K562 (cell line): ENCODE results near the gene TPM4. TPM values are rescaled to one million over a fixed set of nuclear protein-coding genes. Genes with fewer than 3 reads are reported as not detected.
A peak's percentile ranks its signal among the peaks of the same experiment; 100 is the strongest.

Experiments
- BCLAF1 ChIP-seq, 2 experiments: fragments of 450-650 bp in 1 of 2; IDR thresholded peaks; 2 replicates each; pipeline ENCODE4 v1.6.1; 2011 to 2017; ENCODE audit warnings: low read depth in 2 of 2, antibody characterized with exemption in 1 of 2, borderline replicate concordance in 1 of 2, low read length in 1 of 2, mild to moderate bottlenecking in 1 of 2, mixed read lengths in 1 of 2; ENCODE audit not compliant: control insufficient read depth in 1 of 2
- C11orf30 ChIP-seq: fragments of 450-650 bp; IDR thresholded peaks from 2 replicates; pipeline ENCODE4 v1.6.1; 2016; ENCODE audit warnings: low read depth, mild to moderate bottlenecking
- CBFA2T3 ChIP-seq: fragments of 450-650 bp; IDR thresholded peaks from 2 replicates; pipeline ENCODE4 v1.6.1; 2017
- CBX8 ChIP-seq: fragments of 200-600 bp; sonication (generic); IDR thresholded peaks from 2 replicates; pipeline ENCODE4 v1.6.1; 2012; ENCODE audit warnings: borderline replicate concordance, mixed run types, low read depth, mild to moderate bottlenecking, moderate library complexity, mixed read lengths, low read length, control low read depth, inconsistent platforms; ENCODE audit not compliant: poor library complexity, severe bottlenecking; ENCODE audit errors: extremely low read depth
- CCNT2 ChIP-seq: IDR thresholded peaks from 2 replicates; pipeline ENCODE4 v1.6.1; 2011; ENCODE audit warnings: borderline replicate concordance, low read depth, mild to moderate bottlenecking, moderate library complexity, mixed read lengths, low read length; ENCODE audit not compliant: insufficient read length; ENCODE audit errors: extremely low read depth
- DPF2 ChIP-seq: fragments of 450-650 bp; IDR thresholded peaks from 2 replicates; pipeline ENCODE4 v1.6.1; 2016
- E2F1 ChIP-seq: sonication (generic); formaldehyde crosslinking; IDR thresholded peaks from 2 replicates; pipeline ENCODE4 v1.8.1; 2023; ENCODE audit warnings: mild to moderate bottlenecking, missing genetic modification reagents, moderate library complexity
- KLF16 ChIP-seq: IDR thresholded peaks from 2 replicates; pipeline ENCODE4 v1.6.1; 2016; ENCODE audit warnings: antibody characterized with exemption
- NFE2 ChIP-seq: IDR thresholded peaks from 2 replicates; pipeline ENCODE4 v1.6.1; 2014; ENCODE audit warnings: antibody characterized with exemption, low read depth
- NFE2L1 ChIP-seq: fragments of 450-650 bp; IDR thresholded peaks from 2 replicates; pipeline ENCODE4 v1.6.1; 2016; ENCODE audit warnings: missing genetic modification characterization, low read depth, mild to moderate bottlenecking, missing compliant biosample characterization, moderate library complexity, borderline replicate concordance
- POLR2B ChIP-seq: fragments of 450-650 bp; IDR thresholded peaks from 2 replicates; pipeline ENCODE4 v1.6.1; 2018; ENCODE audit warnings: low read depth; ENCODE audit not compliant: partially characterized antibody
- ZNF384 ChIP-seq: IDR thresholded peaks from 2 replicates; pipeline ENCODE4 v1.6.1; 2012; ENCODE audit warnings: low read depth, low read length, improper control_type of control experiment
- ZNF639 ChIP-seq, 2 experiments: fragments of 200-800 bp in 1 of 2; sonication (Bioruptor generic) in 1 of 2; sonication (generic) in 1 of 2; formaldehyde crosslinking in 1 of 2; IDR thresholded peaks in 1 of 2; conservative IDR thresholded peaks in 1 of 2; 2 replicates each; pipeline versions ENCODE4 v1.5.0 to v1.6.1; 2016 to 2020; ENCODE audit warnings: missing compliant biosample characterization in 1 of 2, missing genetic modification characterization in 1 of 2, missing genetic modification reagents in 1 of 2
- polyA plus RNA-seq, 8 experiments: library from polyadenylated mRNA; depleted of rRNA in 4 of 8; stranded (reverse) in 5 of 8; unstranded in 3 of 8; fragments of >200 nt; fragmentation: Nextera tagmentation in 2 of 8; fragmentation: Illumina TruSeq in 1 of 8; extraction: Ambion mirVana in 2 of 8; extraction: Trizol in 1 of 8; gene quantifications; 2 replicates each; pipeline versions ENCODE4 v1.2.1 to v1.2.3, GENCODE V29; 2011 to 2014; ENCODE audit warnings: inconsistent platforms in 1 of 8, missing spikeins in 1 of 8
- total RNA-seq, 7 experiments: library from RNA; depleted of rRNA in 6 of 7; stranded (reverse); fragments of >200 nt in 6 of 7; fragmentation: Illumina TruSeq in 2 of 7; extraction: Trizol in 2 of 7; gene quantifications; 2 replicates each; pipeline versions ENCODE4 v1.2.1 to v1.2.3, GENCODE V29; 2011 to 2021; ENCODE audit warnings: low replicate concordance in 1 of 7

TPM4 gene
- total and polyA plus RNA-seq, 9 of the 15 experiments (the other 6 are each of a cell fraction or from before 2014, with no cell fraction given), result 28.1 to 111 (median 77.4) TPM

- TF ChIP-seq ZNF639 (CRISPR knock-in tag; conservative IDR thresholded peaks at IDR 0.05 in 1 of 2, IDR thresholded peaks at IDR 0.05 in 1 of 2) (no peak), KLF16 (no peak), ZNF384 (peak; percentile 67), CBX8 (no peak), CBFA2T3 (0 out of 2 replicates have a peak, but pooled peaks have one; percentile 7), DPF2 (peak; percentile 41; the same call in 1 of the 2 replicates), NFE2 (peak; percentile 35; the same call in 1 of the 2 replicates), C11orf30 (peak; percentile 66), CCNT2 (no peak), E2F1 (CRISPR knock-in tag) (no peak), POLR2B (no peak), BCLAF1 (IDR thresholded peaks at IDR 0.05; ENCODE audit: borderline replicate concordance in 1 of 2, control insufficient read depth in 1 of 2, low read depth in 2 of 2, low read length in 1 of 2) (no peak), NFE2L1 (tag) (peak; percentile 28; the same call in 1 of the 2 replicates)
Observed at GRCh38 chr19:16091546-16092475, 15.5 kb downstream of the TPM4 start (continued).
